NOMO-1 (cell line): ENCODE measurements around the gene CNTNAP2.
A peak's percentile ranks its signal among the peaks of the same experiment; 100 is the strongest.

ENCODE experiments used
- DNase-seq, 2 experiments: peaks; one replicate each; lab custom pipeline; 2025; ENCODE audit not compliant: unreplicated experiment in 2 of 2; lab: John Stamatoyannopoulos, UW

The CNTNAP2 gene

GRCh38 chr7:147857152-147858140 lies 1740.8 kb downstream of the CNTNAP2 start:
- DNase-seq: no peak

- no peak for DNase-seq
Measured at GRCh38 chr7:147858421-147858820, 1741.8 kb downstream of the CNTNAP2 start.

- no peak for DNase-seq
Measured at GRCh38 chr7:147859033-147859432, 1742.4 kb downstream of the CNTNAP2 start.

GRCh38 chr7:147859486-147859885 lies 1742.9 kb downstream of the CNTNAP2 start:
- no peak for DNase-seq

GRCh38 chr7:147861058-147861716 lies 1744.6 kb downstream of the CNTNAP2 start:
- DNase-seq: no peak

GRCh38 chr7:147861945-147862344 lies 1745.3 kb downstream of the CNTNAP2 start:
- DNase-seq: no peak

GRCh38 chr7:147869456-147869855 lies 1752.9 kb downstream of the CNTNAP2 start:
- DNase-seq: peak in 1 of 2 experiments; percentile 47

GRCh38 chr7:147878912-147879661 lies 1762.5 kb downstream of the CNTNAP2 start:
- DNase-seq: peak in 1 of 2 experiments; percentile 13

- peak in 1 of 2 experiments; percentile 54 for DNase-seq
Measured at GRCh38 chr7:147885869-147886268, 1769.3 kb downstream of the CNTNAP2 start.

GRCh38 chr7:147894271-147894670 lies 1777.7 kb downstream of the CNTNAP2 start:
- no peak for DNase-seq

- DNase-seq: no peak
Measured at GRCh38 chr7:147896121-147896520, 1779.5 kb downstream of the CNTNAP2 start.

- no peak for DNase-seq
Measured at GRCh38 chr7:147903536-147904218, 1787.1 kb downstream of the CNTNAP2 start.

GRCh38 chr7:147904219-147904576 lies 1787.6 kb downstream of the CNTNAP2 start:
- DNase-seq: no peak

- DNase-seq: no peak
Measured at GRCh38 chr7:147909431-147910148, 1793.0 kb downstream of the CNTNAP2 start.

GRCh38 chr7:147911201-147911601 lies 1794.6 kb downstream of the CNTNAP2 start:
- peak in 1 of 2 experiments; percentile 65 for DNase-seq

- no peak for DNase-seq
Measured at GRCh38 chr7:147912291-147912690, 1795.7 kb downstream of the CNTNAP2 start.

GRCh38 chr7:147912946-147913638 lies 1796.5 kb downstream of the CNTNAP2 start:
- no peak for DNase-seq

GRCh38 chr7:147915781-147916180 lies 1799.2 kb downstream of the CNTNAP2 start:
- DNase-seq: no peak

- DNase-seq: no peak
Measured at GRCh38 chr7:147916573-147916972, 1800.0 kb downstream of the CNTNAP2 start.
